ENCODE measurements around the gene PDGFA.

PDGFA gene

GRCh38 chr7:508461-509170 lies 11.0 kb downstream of the PDGFA start:
- no peak for TF ChIP-seq JUND (IDR thresholded peaks at IDR 0.05; ENCODE audit: low read depth)
- no peak for DNase-seq (ENCODE audit: low read depth in 1 of 2, low spot score in 1 of 2)
- in situ Hi-C loops (cut with HindIII; ENCODE audit: low pct_unique_long_range_greater_than_20kb, low sequenced_read_pairs): no loop called here

- TF ChIP-seq JUND (IDR thresholded peaks at IDR 0.05; ENCODE audit: low read depth): no peak
- no peak for DNase-seq (ENCODE audit: low read depth in 1 of 2, low spot score in 1 of 2)
Measured at GRCh38 chr7:507623-508300, 11.9 kb downstream of the PDGFA start.

GRCh38 chr7:506921-507622 lies 12.6 kb downstream of the PDGFA start:
- no peak for DNase-seq (ENCODE audit: low read depth in 1 of 2, low spot score in 1 of 2)
- TF ChIP-seq JUND (IDR thresholded peaks at IDR 0.05; ENCODE audit: low read depth): no peak
- in situ Hi-C loops (cut with HindIII; ENCODE audit: low pct_unique_long_range_greater_than_20kb, low sequenced_read_pairs): no loop called here

More at GRCh38 chr7:507623-508300, 11.9 kb downstream of the PDGFA start:
- in situ Hi-C loops (cut with HindIII; ENCODE audit: low pct_unique_long_range_greater_than_20kb, low sequenced_read_pairs): no loop called here

- in situ Hi-C loops (cut with HindIII; ENCODE audit: low pct_unique_long_range_greater_than_20kb, low sequenced_read_pairs): no loop called here
- no peak for TF ChIP-seq JUND (IDR thresholded peaks at IDR 0.05; ENCODE audit: low read depth)
- DNase-seq (ENCODE audit: low read depth in 1 of 2, low spot score in 1 of 2): no peak
Measured at GRCh38 chr7:506391-506831, 13.2 kb downstream of the PDGFA start.

GRCh38 chr7:505171-505570 lies 14.5 kb downstream of the PDGFA start:
- no peak for TF ChIP-seq JUND (IDR thresholded peaks at IDR 0.05; ENCODE audit: low read depth)
- in situ Hi-C loops (cut with HindIII; ENCODE audit: low pct_unique_long_range_greater_than_20kb, low sequenced_read_pairs): no loop called here
- no peak for DNase-seq (ENCODE audit: low read depth in 1 of 2, low spot score in 1 of 2)

- no peak for DNase-seq (ENCODE audit: low read depth in 1 of 2, low spot score in 1 of 2)
- in situ Hi-C loops (cut with HindIII; ENCODE audit: low pct_unique_long_range_greater_than_20kb, low sequenced_read_pairs): no loop called here
- TF ChIP-seq JUND (IDR thresholded peaks at IDR 0.05; ENCODE audit: low read depth): no peak
Measured at GRCh38 chr7:504221-505111, 15.2 kb downstream of the PDGFA start.

GRCh38 chr7:503575-504111 lies 16.0 kb downstream of the PDGFA start:
- no peak for DNase-seq (ENCODE audit: low read depth in 1 of 2, low spot score in 1 of 2)
- TF ChIP-seq JUND (IDR thresholded peaks at IDR 0.05; ENCODE audit: low read depth): no peak
- in situ Hi-C loops (cut with HindIII; ENCODE audit: low pct_unique_long_range_greater_than_20kb, low sequenced_read_pairs): no loop called here

GRCh38 chr7:502296-502695 lies 17.4 kb downstream of the PDGFA start:
- DNase-seq (ENCODE audit: low read depth in 1 of 2, low spot score in 1 of 2): no peak
- in situ Hi-C loops (cut with HindIII; ENCODE audit: low pct_unique_long_range_greater_than_20kb, low sequenced_read_pairs): no loop called here
- no peak for TF ChIP-seq JUND (IDR thresholded peaks at IDR 0.05; ENCODE audit: low read depth)

- no peak for TF ChIP-seq JUND (IDR thresholded peaks at IDR 0.05; ENCODE audit: low read depth)
- DNase-seq (ENCODE audit: low read depth in 1 of 2, low spot score in 1 of 2): no peak
- in situ Hi-C loops (cut with HindIII; ENCODE audit: low pct_unique_long_range_greater_than_20kb, low sequenced_read_pairs): no loop called here
Measured at GRCh38 chr7:501526-501925, 18.1 kb downstream of the PDGFA start.

- in situ Hi-C loops (cut with HindIII; ENCODE audit: low pct_unique_long_range_greater_than_20kb, low sequenced_read_pairs): no loop called here
Measured at GRCh38 chr7:500521-501420, 18.9 kb downstream of the PDGFA start.

GRCh38 chr7:499853-500485 lies 19.7 kb downstream of the PDGFA start:
- TF ChIP-seq JUND (IDR thresholded peaks at IDR 0.05; ENCODE audit: low read depth): no peak
- no peak for DNase-seq (ENCODE audit: low read depth in 1 of 2, low spot score in 1 of 2)
- in situ Hi-C loops (cut with HindIII; ENCODE audit: low pct_unique_long_range_greater_than_20kb, low sequenced_read_pairs): no loop called here

More at GRCh38 chr7:500521-501420, 18.9 kb downstream of the PDGFA start:
- TF ChIP-seq JUND (IDR thresholded peaks at IDR 0.05; ENCODE audit: low read depth): no peak
- DNase-seq (ENCODE audit: low read depth in 1 of 2, low spot score in 1 of 2): no peak
